Ascending aorta (tissue), 2 donors: ENCODE data around the gene PPP3CB. TPM values are rescaled to one million over a fixed set of nuclear protein-coding genes. Genes with fewer than 3 reads are reported as not detected.

Source experiments
- DNase-seq, 2 donors: peaks; one replicate each; pipeline ENCODE4 v3.0.0-alpha.2; 2019; ENCODE audit warnings: low spot score in 2 of 2
- H3K27ac ChIP-seq, 2 donors: fragments of 200-600 bp; sonication (generic); one replicate each; pipeline ENCODE4 v1.5.1; 2016 to 2017; ENCODE audit warnings: mild to moderate bottlenecking in 1 of 2
- H3K27me3 ChIP-seq: fragments of 200-600 bp; sonication (generic); one replicate; pipeline ENCODE4 v1.5.1; 2017
- H3K36me3 ChIP-seq, 2 donors: fragments of 200-600 bp; sonication (generic); one replicate each; pipeline ENCODE4 v1.5.1; 2016
- H3K4me1 ChIP-seq, 2 donors: fragments of 200-600 bp; sonication (generic); one replicate each; pipeline ENCODE4 v1.5.1; 2016 to 2017; ENCODE audit warnings: mild to moderate bottlenecking in 1 of 2
- H3K4me3 ChIP-seq, 2 donors: fragments of 200-600 bp; sonication (generic); one replicate each; pipeline ENCODE4 v1.5.1; 2016 to 2017; ENCODE audit warnings: mild to moderate bottlenecking in 1 of 2
- H3K9me3 ChIP-seq, 2 donors: fragments of 200-600 bp; sonication (generic); one replicate each; pipeline ENCODE4 v1.5.1; 2016
- CTCF ChIP-seq, 3 experiments: fragments of 200-600 bp in 2 of 3; fragments of 450-650 bp in 1 of 3; sonication (generic) in 2 of 3; IDR thresholded peaks; one replicate each; pipeline ENCODE4 v1.5.1; 2016 to 2019; ENCODE audit warnings: antibody characterized with exemption in 3 of 3, mild to moderate bottlenecking in 1 of 3, moderate library complexity in 1 of 3
- intact Hi-C: fragments of 100-400 bp; cut with DNase I; formaldehyde crosslinking; loops from one replicate; pipeline ENCODE4 v1.15.1; 2023
- total RNA-seq: library from RNA; depleted of rRNA; stranded (reverse); fragments of >200 nt; gene quantifications from one replicate; pipeline ENCODE4 v1.1.0, GENCODE V29; 2016

Gene PPP3CB
- total RNA-seq, 1 donor from 2014 or later, result 23.0 TPM

- no peaks in the 10 kb centered on the region for H3K9me3 ChIP-seq
- H3K27ac ChIP-seq, result no peak overlapping the region
- H3K36me3 ChIP-seq, result peaks cover 0 to 11% of the 10 kb centered on the region in 2 donors
- no peak overlapping the region for H3K4me3 ChIP-seq
- no peaks in the 10 kb centered on the region for H3K27me3 ChIP-seq
- DNase-seq, result no peak
- peaks cover 3 to 10% of the 10 kb centered on the region in 2 donors for H3K4me1 ChIP-seq
- intact Hi-C loops, result loop anchor here (10.0 kb wide), 1 partner anchor 234 kb away; the partner anchor contains the start of gene MYOZ1
- TF ChIP-seq CTCF (IDR thresholded peaks at IDR 0.05), result no peak
These were observed 84.9 kb downstream of the PPP3CB start for GRCh38 chr10:73410897-73411296.

- H3K4me3 ChIP-seq, result no peak overlapping the region
- H3K27ac ChIP-seq, result no peak overlapping the region
- H3K9me3 ChIP-seq, result no peaks in the 10 kb centered on the region
- intact Hi-C loops, result no loop called here
- DNase-seq, result no peak
- H3K36me3 ChIP-seq, result peaks cover 0 to 11% of the 10 kb centered on the region in 2 donors
- TF ChIP-seq CTCF (IDR thresholded peaks at IDR 0.05), result no peak
- peaks cover 3 to 7% of the 10 kb centered on the region in 2 donors for H3K4me1 ChIP-seq
- no peaks in the 10 kb centered on the region for H3K27me3 ChIP-seq
These were observed 86.8 kb downstream of the PPP3CB start for GRCh38 chr10:73408978-73409521.

GRCh38 chr10:73408061-73408460 is 87.8 kb downstream of the PPP3CB start:
- intact Hi-C loops, result no loop called here
- no peak for DNase-seq
- peaks cover 0 to 11% of the 10 kb centered on the region in 2 donors for H3K36me3 ChIP-seq
- H3K4me3 ChIP-seq, result no peak overlapping the region
- no peaks in the 10 kb centered on the region for H3K9me3 ChIP-seq
- no peak for TF ChIP-seq CTCF (IDR thresholded peaks at IDR 0.05)
- no peaks in the 10 kb centered on the region for H3K27me3 ChIP-seq
- peaks cover 3 to 7% of the 10 kb centered on the region in 2 donors for H3K4me1 ChIP-seq
- no peak overlapping the region for H3K27ac ChIP-seq

- H3K27ac ChIP-seq, result no peak overlapping the region
- peaks cover 0 to 11% of the 10 kb centered on the region in 2 donors for H3K36me3 ChIP-seq
- intact Hi-C loops, result no loop called here
- no peaks in the 10 kb centered on the region for H3K9me3 ChIP-seq
- TF ChIP-seq CTCF (IDR thresholded peaks at IDR 0.05), result no peak
- no peak for DNase-seq
- no peaks in the 10 kb centered on the region for H3K27me3 ChIP-seq
- peaks cover 3 to 6% of the 10 kb centered on the region in 2 donors for H3K4me1 ChIP-seq
- no peak overlapping the region for H3K4me3 ChIP-seq
These were observed 88.3 kb downstream of the PPP3CB start for GRCh38 chr10:73407495-73407894.

- H3K27me3 ChIP-seq, result no peaks in the 10 kb centered on the region
- no peak overlapping the region for H3K4me3 ChIP-seq
- no peak for DNase-seq
- TF ChIP-seq CTCF (IDR thresholded peaks at IDR 0.05), result no peak
- H3K36me3 ChIP-seq, result peaks cover 0 to 11% of the 10 kb centered on the region in 2 donors
- H3K9me3 ChIP-seq, result no peaks in the 10 kb centered on the region
- intact Hi-C loops, result no loop called here
- H3K27ac ChIP-seq, result no peak overlapping the region
- H3K4me1 ChIP-seq, result peaks cover 0 to under 1% of the 10 kb centered on the region in 2 donors
These were observed 89.0 kb downstream of the PPP3CB start for GRCh38 chr10:73406846-73407245.

GRCh38 chr10:73405556-73405955 is 90.3 kb downstream of the PPP3CB start:
- H3K9me3 ChIP-seq, result no peaks in the 10 kb centered on the region
- no peak for DNase-seq
- intact Hi-C loops, result no loop called here
- H3K27me3 ChIP-seq, result no peaks in the 10 kb centered on the region
- no peak overlapping the region for H3K27ac ChIP-seq
- H3K4me3 ChIP-seq, result no peak overlapping the region
- no peak for TF ChIP-seq CTCF (IDR thresholded peaks at IDR 0.05)
- no peaks in the 10 kb centered on the region for H3K4me1 ChIP-seq
- peaks cover 0 to 16% of the 10 kb centered on the region in 2 donors for H3K36me3 ChIP-seq
